ENCODE data around the gene CD276.
A peak's percentile ranks its signal among the peaks of the same experiment; 100 is the strongest.

The CD276 gene

DNA sequence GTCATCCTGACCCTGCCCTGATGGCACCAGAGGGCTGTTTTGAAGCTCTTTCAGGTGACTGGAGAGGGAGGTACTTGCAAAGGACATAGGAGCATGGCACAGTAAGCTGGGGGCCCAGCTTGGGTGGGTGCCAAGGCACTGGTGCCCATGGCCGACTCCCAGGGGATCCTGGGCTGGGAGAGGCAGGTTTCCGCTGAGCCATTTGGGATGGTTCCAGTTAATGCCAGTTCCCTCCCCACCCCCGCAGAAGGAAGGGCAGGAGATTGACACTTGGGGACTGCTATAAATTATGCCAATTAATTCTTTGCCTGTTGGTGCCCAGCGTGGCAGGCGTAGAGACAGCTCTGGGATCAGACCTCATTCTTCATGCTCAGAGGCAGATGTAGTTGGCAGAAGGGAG, 26.1 kb downstream of the CD276 start:
- H3K27me3 ChIP-seq (ENCODE audit: low read depth, low read length): no peaks in the 10 kb centered on the region; the same call in 1 of the 2 replicates
- no peak overlapping the region for H3K9ac ChIP-seq (ENCODE audit: low read length)
- H3K4me1 ChIP-seq (ENCODE audit: low read length): no peaks in the 10 kb centered on the region
- no peaks in the 10 kb centered on the region for H3K9me3 ChIP-seq (ENCODE audit: insufficient read depth, low read length)
- H2AFZ ChIP-seq (ENCODE audit: low read depth, low read length): no peak overlapping the region
- H3K79me2 ChIP-seq (ENCODE audit: low read length): no peaks in the 10 kb centered on the region
- TF ChIP-seq, protein P1, sequence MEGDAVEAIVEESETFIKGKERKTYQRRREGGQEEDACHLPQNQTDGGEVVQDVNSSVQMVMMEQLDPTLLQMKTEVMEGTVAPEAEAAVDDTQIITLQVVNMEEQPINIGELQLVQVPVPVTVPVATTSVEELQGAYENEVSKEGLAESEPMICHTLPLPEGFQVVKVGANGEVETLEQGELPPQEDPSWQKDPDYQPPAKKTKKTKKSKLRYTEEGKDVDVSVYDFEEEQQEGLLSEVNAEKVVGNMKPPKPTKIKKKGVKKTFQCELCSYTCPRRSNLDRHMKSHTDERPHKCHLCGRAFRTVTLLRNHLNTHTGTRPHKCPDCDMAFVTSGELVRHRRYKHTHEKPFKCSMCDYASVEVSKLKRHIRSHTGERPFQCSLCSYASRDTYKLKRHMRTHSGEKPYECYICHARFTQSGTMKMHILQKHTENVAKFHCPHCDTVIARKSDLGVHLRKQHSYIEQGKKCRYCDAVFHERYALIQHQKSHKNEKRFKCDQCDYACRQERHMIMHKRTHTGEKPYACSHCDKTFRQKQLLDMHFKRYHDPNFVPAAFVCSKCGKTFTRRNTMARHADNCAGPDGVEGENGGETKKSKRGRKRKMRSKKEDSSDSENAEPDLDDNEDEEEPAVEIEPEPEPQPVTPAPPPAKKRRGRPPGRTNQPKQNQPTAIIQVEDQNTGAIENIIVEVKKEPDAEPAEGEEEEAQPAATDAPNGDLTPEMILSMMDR (IDR thresholded peaks at IDR 0.05; ENCODE audit: low read depth, low read length): no peak
- no peak for TF ChIP-seq EZH2phosphoT487 (IDR thresholded peaks at IDR 0.05; ENCODE audit: low read depth)
- no peaks in the 10 kb centered on the region for H4K20me1 ChIP-seq (ENCODE audit: insufficient read depth, low read length)
- no peak overlapping the region for H3K27ac ChIP-seq (ENCODE audit: low read length)
- no peak overlapping the region for H3K4me3 ChIP-seq (ENCODE audit: low read length)
- H3K36me3 ChIP-seq (replicated peaks; ENCODE audit: low read depth, low read length): no peaks in the 10 kb centered on the region
- no peak overlapping the region for H3K4me2 ChIP-seq (ENCODE audit: low read length)

DNA sequence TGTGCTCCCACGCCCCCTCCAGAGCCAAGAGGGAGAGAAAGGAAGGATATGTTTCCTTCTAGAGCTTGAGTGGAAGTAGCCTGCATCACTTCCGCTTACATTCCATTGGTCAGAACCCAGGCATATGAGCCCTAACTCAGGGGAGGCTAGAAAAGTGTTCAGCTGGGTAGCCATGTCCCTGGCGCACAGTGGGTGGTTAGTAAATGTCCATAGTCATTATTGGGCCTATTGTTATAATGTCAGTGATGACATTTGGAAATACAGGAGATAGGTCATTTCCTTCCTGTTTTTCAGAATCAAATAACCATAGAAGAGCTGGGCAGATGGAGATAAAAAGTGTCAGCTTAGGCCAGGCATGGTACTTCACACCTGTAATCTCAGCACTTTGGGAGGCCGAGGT, 27.3 kb downstream of the CD276 start:
- Histone ChIP-seq H3K36me3 (replicated peaks; ENCODE audit: low read depth, low read length) (no peaks in the 10 kb centered on the region), H3K27ac (ENCODE audit: low read length) (no peak overlapping the region), H3K27me3 (ENCODE audit: low read depth, low read length) (peaks cover 8% of the 10 kb centered on the region), H3K4me1 (ENCODE audit: low read length) (no peaks in the 10 kb centered on the region), H3K4me3 (ENCODE audit: low read length) (no peak overlapping the region), H3K4me2 (ENCODE audit: low read length) (no peak overlapping the region), H3K9ac (ENCODE audit: low read length) (no peak overlapping the region), H2AFZ (ENCODE audit: low read depth, low read length) (no peak overlapping the region), H3K79me2 (ENCODE audit: low read length) (no peaks in the 10 kb centered on the region), H3K9me3 (ENCODE audit: insufficient read depth, low read length) (no peaks in the 10 kb centered on the region), H4K20me1 (ENCODE audit: insufficient read depth, low read length) (no peaks in the 10 kb centered on the region)
- TF ChIP-seq, protein P1 (IDR thresholded peaks at IDR 0.05; ENCODE audit: low read depth, low read length): no peak
- TF ChIP-seq EZH2phosphoT487 (IDR thresholded peaks at IDR 0.05; ENCODE audit: low read depth): no peak

DNA sequence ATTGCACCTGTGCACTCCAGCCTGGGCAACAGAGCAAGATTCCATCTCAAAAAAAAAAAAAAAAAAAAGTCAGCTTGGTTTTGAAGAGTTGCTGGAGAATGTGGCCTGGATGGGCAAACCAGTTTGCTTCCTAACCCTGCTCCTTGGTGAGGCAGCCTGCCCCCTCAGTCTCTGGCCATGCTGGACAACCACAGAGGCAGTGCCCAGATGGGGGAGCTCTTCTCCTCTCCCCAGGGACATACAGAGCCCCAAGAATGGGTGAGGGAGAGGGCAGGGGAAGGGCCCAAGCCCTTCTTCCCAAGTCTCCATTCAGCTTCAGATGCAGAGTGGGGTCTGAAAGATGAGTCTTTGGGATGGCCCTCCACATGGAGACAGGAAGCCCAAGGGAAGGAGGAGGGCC, 27.9 kb downstream of the CD276 start:
- Histone ChIP-seq H3K4me1 (ENCODE audit: low read length) (no peaks in the 10 kb centered on the region), H3K4me3 (ENCODE audit: low read length) (no peak overlapping the region), H3K27me3 (ENCODE audit: low read depth, low read length) (peaks cover 14% of the 10 kb centered on the region), H3K4me2 (ENCODE audit: low read length) (no peak overlapping the region), H3K79me2 (ENCODE audit: low read length) (no peaks in the 10 kb centered on the region), H3K9ac (ENCODE audit: low read length) (no peak overlapping the region), H2AFZ (ENCODE audit: low read depth, low read length) (no peak overlapping the region), H3K9me3 (ENCODE audit: insufficient read depth, low read length) (no peaks in the 10 kb centered on the region), H4K20me1 (ENCODE audit: insufficient read depth, low read length) (no peaks in the 10 kb centered on the region), H3K36me3 (replicated peaks; ENCODE audit: low read depth, low read length) (no peaks in the 10 kb centered on the region), H3K27ac (ENCODE audit: low read length) (no peak overlapping the region)
- no peak for TF ChIP-seq EZH2phosphoT487 (IDR thresholded peaks at IDR 0.05; ENCODE audit: low read depth)
- TF ChIP-seq, protein P1 (IDR thresholded peaks at IDR 0.05; ENCODE audit: low read depth, low read length): 0 out of 2 replicates have a peak, but pooled peaks have one; percentile 11

DNA sequence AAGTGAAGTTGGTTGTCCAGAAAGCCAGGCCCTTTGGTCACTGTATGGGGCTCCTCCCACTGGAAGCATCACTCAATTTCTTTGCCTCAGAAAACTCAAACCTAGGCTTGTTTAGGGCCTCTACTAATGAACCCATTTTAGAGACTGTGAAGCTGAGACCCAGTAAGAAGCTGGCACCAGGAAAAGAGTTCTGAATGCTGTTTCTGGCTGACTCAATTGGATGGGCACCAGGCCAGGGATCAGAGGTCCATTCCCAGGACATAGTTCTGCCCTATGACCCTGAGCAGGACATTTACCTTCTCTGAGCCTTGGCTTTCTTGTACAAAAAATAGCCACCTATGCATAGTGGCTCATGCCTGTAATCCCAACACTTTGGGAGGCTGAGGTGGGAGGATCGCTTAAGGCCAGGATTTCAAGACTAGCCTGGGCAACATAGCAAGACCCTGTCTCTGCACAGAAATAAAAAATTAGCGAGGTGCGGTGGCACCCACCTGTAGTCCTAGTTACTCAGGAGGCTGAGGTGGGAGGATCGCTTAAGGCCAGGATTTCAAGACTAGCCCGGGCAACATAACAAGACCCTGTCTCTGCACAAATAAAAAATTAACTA, 30.6 kb downstream of the CD276 start:
- H3K9me3 ChIP-seq (ENCODE audit: insufficient read depth, low read length): no peaks in the 10 kb centered on the region
- H3K4me1 ChIP-seq (ENCODE audit: low read length): no peaks in the 10 kb centered on the region
- H3K4me3 ChIP-seq (ENCODE audit: low read length): no peak overlapping the region
- no peak overlapping the region for H3K9ac ChIP-seq (ENCODE audit: low read length)
- TF ChIP-seq EZH2phosphoT487 (IDR thresholded peaks at IDR 0.05; ENCODE audit: low read depth): no peak
- TF ChIP-seq, protein P1 (IDR thresholded peaks at IDR 0.05; ENCODE audit: low read depth, low read length): no peak
- H3K27me3 ChIP-seq (ENCODE audit: low read depth, low read length): peaks cover 35% of the 10 kb centered on the region
- H3K4me2 ChIP-seq (ENCODE audit: low read length): no peak overlapping the region
- no peak overlapping the region for H3K27ac ChIP-seq (ENCODE audit: low read length)
- H2AFZ ChIP-seq (ENCODE audit: low read depth, low read length): no peak overlapping the region
- H4K20me1 ChIP-seq (ENCODE audit: insufficient read depth, low read length): no peaks in the 10 kb centered on the region
- no peaks in the 10 kb centered on the region for H3K36me3 ChIP-seq (replicated peaks; ENCODE audit: low read depth, low read length)
- H3K79me2 ChIP-seq (ENCODE audit: low read length): no peaks in the 10 kb centered on the region
